Parathyroid adenoma (tissue), 2 donors: ENCODE results near the gene RASGEF1B.

Experiments
- H2AFZ ChIP-seq: fragments of 300-600 bp; sonication (generic); one replicate; pipeline ENCODE4 v1.7.0; 2017; ENCODE audit warnings: antibody characterized with exemption, mild to moderate bottlenecking
- H3K27ac ChIP-seq: fragments of 300-600 bp; sonication (generic); one replicate; pipeline ENCODE4 v1.7.0; 2017
- H3K27me3 ChIP-seq: fragments of 300-600 bp; sonication (generic); one replicate; pipeline ENCODE4 v1.7.0; 2017; ENCODE audit warnings: low read length; ENCODE audit not compliant: control insufficient read depth, insufficient read depth
- H3K36me3 ChIP-seq: fragments of 300-600 bp; sonication (generic); one replicate; pipeline ENCODE4 v1.7.0; 2017; ENCODE audit warnings: low read length; ENCODE audit not compliant: control insufficient read depth, insufficient read depth
- H3K4me1 ChIP-seq: fragments of 300-600 bp; sonication (generic); one replicate; pipeline ENCODE4 v1.7.0; 2017; ENCODE audit warnings: control low read depth
- H3K4me2 ChIP-seq: fragments of 300-600 bp; sonication (generic); one replicate; pipeline ENCODE4 v1.7.0; 2017; ENCODE audit warnings: low read length
- H3K4me3 ChIP-seq: fragments of 300-600 bp; sonication (generic); one replicate; pipeline ENCODE4 v1.7.0; 2017; ENCODE audit warnings: low read depth, low read length
- H3K79me2 ChIP-seq: fragments of 300-600 bp; sonication (generic); one replicate; pipeline ENCODE4 v1.7.0; 2017; ENCODE audit warnings: control low read depth
- H3K9ac ChIP-seq: fragments of 300-600 bp; sonication (generic); one replicate; pipeline ENCODE4 v1.7.0; 2017; ENCODE audit warnings: mild to moderate bottlenecking
- H3K9me3 ChIP-seq: fragments of 300-600 bp; sonication (generic); one replicate; pipeline ENCODE4 v1.7.0; 2017; ENCODE audit warnings: low read length; ENCODE audit not compliant: control insufficient read depth
- TF ChIP-seq, protein P1 (sequence below): fragments of 300-600 bp; sonication (generic); IDR thresholded peaks from one replicate; pipeline ENCODE4 v1.7.0; 2017; ENCODE audit warnings: antibody characterized with exemption, mild to moderate bottlenecking
- donor health status: primary hyperparathyroidism.

RASGEF1B gene

GRCh38 chr4:81440949-81441348 is 30.8 kb downstream of the RASGEF1B start:
- Histone ChIP-seq H3K9ac (no peak overlapping the region), H3K4me2 (no peak overlapping the region), H3K36me3 (no peaks in the 10 kb centered on the region), H3K4me1 (no peaks in the 10 kb centered on the region), H3K79me2 (no peaks in the 10 kb centered on the region), H2AFZ (no peak overlapping the region), H3K4me3 (no peak overlapping the region), H3K9me3 (no peaks in the 10 kb centered on the region), H3K27ac (no peak overlapping the region), H3K27me3 (no peaks in the 10 kb centered on the region)
- TF ChIP-seq, protein P1, sequence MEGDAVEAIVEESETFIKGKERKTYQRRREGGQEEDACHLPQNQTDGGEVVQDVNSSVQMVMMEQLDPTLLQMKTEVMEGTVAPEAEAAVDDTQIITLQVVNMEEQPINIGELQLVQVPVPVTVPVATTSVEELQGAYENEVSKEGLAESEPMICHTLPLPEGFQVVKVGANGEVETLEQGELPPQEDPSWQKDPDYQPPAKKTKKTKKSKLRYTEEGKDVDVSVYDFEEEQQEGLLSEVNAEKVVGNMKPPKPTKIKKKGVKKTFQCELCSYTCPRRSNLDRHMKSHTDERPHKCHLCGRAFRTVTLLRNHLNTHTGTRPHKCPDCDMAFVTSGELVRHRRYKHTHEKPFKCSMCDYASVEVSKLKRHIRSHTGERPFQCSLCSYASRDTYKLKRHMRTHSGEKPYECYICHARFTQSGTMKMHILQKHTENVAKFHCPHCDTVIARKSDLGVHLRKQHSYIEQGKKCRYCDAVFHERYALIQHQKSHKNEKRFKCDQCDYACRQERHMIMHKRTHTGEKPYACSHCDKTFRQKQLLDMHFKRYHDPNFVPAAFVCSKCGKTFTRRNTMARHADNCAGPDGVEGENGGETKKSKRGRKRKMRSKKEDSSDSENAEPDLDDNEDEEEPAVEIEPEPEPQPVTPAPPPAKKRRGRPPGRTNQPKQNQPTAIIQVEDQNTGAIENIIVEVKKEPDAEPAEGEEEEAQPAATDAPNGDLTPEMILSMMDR = no peak

GRCh38 chr4:81436941-81437574 is 34.6 kb downstream of the RASGEF1B start:
- Histone ChIP-seq H3K27ac (no peak overlapping the region), H3K36me3 (no peaks in the 10 kb centered on the region), H3K9ac (no peak overlapping the region), H3K4me3 (no peak overlapping the region), H2AFZ (no peak overlapping the region), H3K9me3 (no peaks in the 10 kb centered on the region), H3K4me1 (no peaks in the 10 kb centered on the region), H3K4me2 (no peak overlapping the region), H3K79me2 (no peaks in the 10 kb centered on the region), H3K27me3 (no peaks in the 10 kb centered on the region)
- TF ChIP-seq, protein P1 = no peak

DNA sequence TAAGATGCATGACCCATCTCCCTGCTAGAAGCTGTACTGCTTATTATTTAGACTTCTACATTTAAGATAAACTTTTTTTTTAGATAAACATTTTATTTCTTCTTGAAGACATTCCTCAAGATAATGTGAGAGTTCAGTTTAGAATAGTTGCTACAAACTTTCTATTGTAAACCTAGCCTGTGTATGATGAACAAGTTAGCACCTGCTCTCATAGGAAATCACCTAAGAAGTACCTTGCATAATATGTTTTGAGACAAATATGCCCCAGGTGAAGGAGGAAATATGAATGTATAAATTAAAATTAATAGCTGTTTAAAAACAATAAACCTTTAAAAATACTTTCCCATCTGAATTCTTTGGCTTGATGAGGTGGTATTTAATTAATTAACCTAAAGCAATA is 35.6 kb downstream of the RASGEF1B start:
- H3K4me3 ChIP-seq = no peak overlapping the region
- H3K79me2 ChIP-seq = no peaks in the 10 kb centered on the region
- H3K4me1 ChIP-seq = no peaks in the 10 kb centered on the region
- no peak overlapping the region for H3K27ac ChIP-seq
- H2AFZ ChIP-seq = no peak overlapping the region
- no peaks in the 10 kb centered on the region for H3K36me3 ChIP-seq
- H3K9ac ChIP-seq = no peak overlapping the region
- no peaks in the 10 kb centered on the region for H3K27me3 ChIP-seq
- no peak overlapping the region for H3K4me2 ChIP-seq
- TF ChIP-seq, protein P1 = no peak
- no peaks in the 10 kb centered on the region for H3K9me3 ChIP-seq

DNA sequence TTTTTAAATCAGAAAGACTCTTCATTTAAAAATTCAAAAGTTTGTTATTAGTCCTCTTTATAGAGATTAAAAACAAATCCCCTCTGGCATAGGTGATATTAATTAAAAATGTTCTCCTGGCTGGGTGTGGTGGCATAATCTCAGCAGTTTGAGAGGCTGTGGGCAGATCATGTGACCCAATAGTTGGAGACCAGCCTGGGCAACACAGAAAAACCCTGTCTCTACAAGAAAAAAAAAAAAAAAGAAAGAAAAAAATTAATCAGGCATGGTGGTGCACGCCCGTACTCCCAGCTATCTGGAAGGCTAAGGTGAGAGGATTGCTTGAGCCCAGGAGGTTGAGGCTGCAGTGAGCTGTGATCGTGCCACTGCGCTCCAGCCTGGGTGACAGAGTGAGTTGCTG is 38.9 kb downstream of the RASGEF1B start:
- Histone ChIP-seq H3K36me3 (no peaks in the 10 kb centered on the region), H2AFZ (no peak overlapping the region), H3K4me2 (no peak overlapping the region), H3K79me2 (no peaks in the 10 kb centered on the region), H3K9ac (no peak overlapping the region), H3K4me3 (no peak overlapping the region), H3K27me3 (no peaks in the 10 kb centered on the region), H3K9me3 (no peaks in the 10 kb centered on the region), H3K27ac (no peak overlapping the region), H3K4me1 (no peaks in the 10 kb centered on the region)
- TF ChIP-seq, protein P1 = no peak

GRCh38 chr4:81431971-81432370 is 39.7 kb downstream of the RASGEF1B start:
- Histone ChIP-seq H3K79me2 (no peaks in the 10 kb centered on the region), H3K27me3 (no peaks in the 10 kb centered on the region), H3K4me1 (no peaks in the 10 kb centered on the region), H3K4me2 (no peak overlapping the region), H3K9me3 (no peaks in the 10 kb centered on the region), H2AFZ (no peak overlapping the region), H3K4me3 (no peak overlapping the region), H3K27ac (no peak overlapping the region), H3K9ac (no peak overlapping the region), H3K36me3 (no peaks in the 10 kb centered on the region)
- TF ChIP-seq, protein P1 = no peak
